Vagina (tissue), 2 donors: ENCODE results near the gene FES. TPM values are rescaled to one million over a fixed set of nuclear protein-coding genes. Genes with fewer than 3 reads are reported as not detected.

Source experiments
- DNase-seq, 2 donors: peaks; one replicate each; pipeline ENCODE4 v3.0.0-alpha.2; 2017; ENCODE audit errors: extremely low spot score in 2 of 2
- H3K27ac ChIP-seq: fragments of 200-600 bp; sonication (generic); one replicate; pipeline ENCODE4 v1.5.1; 2019
- H3K27me3 ChIP-seq: fragments of 200-600 bp; sonication (generic); one replicate; pipeline ENCODE4 v1.5.1; 2019
- H3K36me3 ChIP-seq, 2 donors: fragments of 200-600 bp; sonication (generic); one replicate each; pipeline ENCODE4 v1.5.1; 2017 to 2019
- H3K4me1 ChIP-seq: fragments of 200-600 bp; sonication (generic); one replicate; pipeline ENCODE4 v1.5.1; 2019
- H3K4me3 ChIP-seq, 2 donors: fragments of 200-600 bp; sonication (generic); 1 replicate in 1 of 2; 2 replicates in 1 of 2; pipeline ENCODE4 v1.5.1; 2016 to 2019
- H3K9me3 ChIP-seq: fragments of 200-600 bp; sonication (generic); one replicate; pipeline ENCODE4 v1.5.1; 2019
- POLR2A ChIP-seq, 2 donors: fragments of 450-650 bp; IDR thresholded peaks; one replicate each; pipeline ENCODE4 v1.6.1; 2017; ENCODE audit warnings: antibody characterized with exemption in 2 of 2, mild to moderate bottlenecking in 2 of 2, moderate library complexity in 2 of 2
- POLR2AphosphoS5 ChIP-seq, 2 donors: sonication (generic); formaldehyde crosslinking; IDR thresholded peaks; one replicate each; pipeline ENCODE4 v1.9.0; 2017; ENCODE audit warnings: antibody characterized with exemption in 2 of 2, mild to moderate bottlenecking in 2 of 2, low read depth in 1 of 2; ENCODE audit not compliant: insufficient read depth in 1 of 2
- intact Hi-C: fragments of 100-400 bp; cut with DNase I; formaldehyde crosslinking; loops from one replicate; pipeline ENCODE4 v1.15.1; 2023
- total RNA-seq: library from RNA; depleted of rRNA; stranded (reverse); fragments of >200 nt; gene quantifications from one replicate; pipeline ENCODE4 v1.2.3, GENCODE V29; 2016
- TF ChIP-seq, protein P1 (sequence below), 3 experiments: fragments of 450-650 bp in 2 of 3; fragments of 200-600 bp in 1 of 3; sonication (generic) in 1 of 3; IDR thresholded peaks; one replicate each; pipeline ENCODE4 v1.5.1; 2017 to 2019; ENCODE audit warnings: antibody characterized with exemption in 3 of 3, mild to moderate bottlenecking in 2 of 3, moderate library complexity in 2 of 3

Gene FES
- total RNA-seq, 1 donor from 2014 or later: 47.4 TPM

GRCh38 chr15:90901175-90902039 is 17.1 kb downstream of the FES start:
- no peaks in the 10 kb centered on the region for H3K9me3 ChIP-seq
- H3K27me3 ChIP-seq: no peaks in the 10 kb centered on the region
- peaks cover 0 to 16% of the 10 kb centered on the region in 2 donors for H3K36me3 ChIP-seq
- intact Hi-C loops: no loop called here
- H3K27ac ChIP-seq: peak overlapping the region; percentile 85
- DNase-seq: no peak
- H3K4me3 ChIP-seq: peak overlapping the region; percentile 75 to 97
- TF ChIP-seq POLR2A (IDR thresholded peaks at IDR 0.05) (no peak), POLR2AphosphoS5 (IDR thresholded peaks at IDR 0.05; ENCODE audit: insufficient read depth in 1 of 2, low read depth in 1 of 2) (no peak)
- TF ChIP-seq, protein P1, sequence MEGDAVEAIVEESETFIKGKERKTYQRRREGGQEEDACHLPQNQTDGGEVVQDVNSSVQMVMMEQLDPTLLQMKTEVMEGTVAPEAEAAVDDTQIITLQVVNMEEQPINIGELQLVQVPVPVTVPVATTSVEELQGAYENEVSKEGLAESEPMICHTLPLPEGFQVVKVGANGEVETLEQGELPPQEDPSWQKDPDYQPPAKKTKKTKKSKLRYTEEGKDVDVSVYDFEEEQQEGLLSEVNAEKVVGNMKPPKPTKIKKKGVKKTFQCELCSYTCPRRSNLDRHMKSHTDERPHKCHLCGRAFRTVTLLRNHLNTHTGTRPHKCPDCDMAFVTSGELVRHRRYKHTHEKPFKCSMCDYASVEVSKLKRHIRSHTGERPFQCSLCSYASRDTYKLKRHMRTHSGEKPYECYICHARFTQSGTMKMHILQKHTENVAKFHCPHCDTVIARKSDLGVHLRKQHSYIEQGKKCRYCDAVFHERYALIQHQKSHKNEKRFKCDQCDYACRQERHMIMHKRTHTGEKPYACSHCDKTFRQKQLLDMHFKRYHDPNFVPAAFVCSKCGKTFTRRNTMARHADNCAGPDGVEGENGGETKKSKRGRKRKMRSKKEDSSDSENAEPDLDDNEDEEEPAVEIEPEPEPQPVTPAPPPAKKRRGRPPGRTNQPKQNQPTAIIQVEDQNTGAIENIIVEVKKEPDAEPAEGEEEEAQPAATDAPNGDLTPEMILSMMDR (IDR thresholded peaks at IDR 0.05): no peak
- peaks cover 18% of the 10 kb centered on the region for H3K4me1 ChIP-seq

DNA sequence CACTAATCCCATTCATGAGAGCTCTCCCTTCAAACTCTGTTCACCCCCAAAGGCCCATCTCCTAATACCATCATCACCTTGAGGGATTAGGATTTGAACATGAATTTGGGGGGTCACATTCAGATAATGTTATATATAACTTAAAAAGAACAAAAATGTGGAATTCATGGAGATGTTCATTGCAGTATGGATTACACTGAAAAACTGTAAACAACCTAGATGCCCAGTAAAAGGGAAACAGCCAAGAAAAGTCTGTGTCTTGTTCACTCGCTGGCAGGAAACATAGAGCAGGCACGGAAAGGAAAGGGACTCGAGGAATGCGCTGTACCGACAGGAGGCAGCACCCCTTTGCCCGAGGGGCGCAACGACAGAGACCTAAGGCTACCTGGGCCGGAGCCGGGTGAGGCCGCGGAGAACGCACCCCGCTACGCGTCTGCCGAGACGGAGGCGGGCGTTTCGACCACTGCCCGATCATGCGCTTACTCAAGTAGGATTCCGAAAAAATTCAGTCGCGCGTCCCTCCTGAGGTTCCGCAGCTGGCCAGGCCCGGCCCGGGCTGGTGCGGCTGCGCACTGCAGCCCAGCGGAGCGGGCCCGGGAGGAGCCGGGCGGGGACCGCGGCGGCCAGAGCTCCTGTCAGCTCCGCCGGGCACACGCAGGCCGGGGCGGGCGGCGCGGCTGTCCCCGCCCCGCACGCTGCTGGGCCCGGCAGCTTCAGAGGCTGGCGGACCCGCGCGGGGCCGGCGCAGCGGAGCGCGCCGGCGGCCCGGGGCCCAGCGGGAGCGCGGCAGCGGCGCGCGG is 17.9 kb downstream of the FES start:
- peak overlapping the region; percentile 85 for H3K27ac ChIP-seq
- intact Hi-C loops: no loop called here
- no peaks in the 10 kb centered on the region for H3K27me3 ChIP-seq
- no peaks in the 10 kb centered on the region for H3K9me3 ChIP-seq
- peaks cover 18% of the 10 kb centered on the region for H3K4me1 ChIP-seq
- peak overlapping the region; percentile 75 to 97 for H3K4me3 ChIP-seq
- TF ChIP-seq, protein P1 (IDR thresholded peaks at IDR 0.05): peak; percentile 47 to 88 (median 63)
- TF ChIP-seq POLR2AphosphoS5 (IDR thresholded peaks at IDR 0.05; ENCODE audit: insufficient read depth in 1 of 2, low read depth in 1 of 2): peak; percentile 15 to 76
- peak in 1 of 2 donors; percentile 7 for TF ChIP-seq POLR2A (IDR thresholded peaks at IDR 0.05)
- DNase-seq: no peak
- H3K36me3 ChIP-seq: peaks cover 0 to 24% of the 10 kb centered on the region in 2 donors

- Histone ChIP-seq H3K4me3 (peak within 1 kb of the TSS; percentile 75 to 97), H3K4me1 (peaks cover 18% of the 10 kb centered on the region), H3K27ac (peak within 1 kb of the TSS; percentile 85), H3K27me3 (no peaks in the 10 kb centered on the region), H3K36me3 (peaks cover 0 to 33% of the 10 kb centered on the region in 2 donors), H3K9me3 (no peaks in the 10 kb centered on the region)
- no peak for DNase-seq
- intact Hi-C loops: no loop called here
- TF ChIP-seq, protein P1 (IDR thresholded peaks at IDR 0.05): no peak
- peak in 1 of 2 donors; percentile 42 for TF ChIP-seq POLR2AphosphoS5 (IDR thresholded peaks at IDR 0.05; ENCODE audit: insufficient read depth in 1 of 2, low read depth in 1 of 2)
- no peak for TF ChIP-seq POLR2A (IDR thresholded peaks at IDR 0.05)
These were observed 18.8 kb downstream of the FES start, which contains the start of gene MAN2A2 for GRCh38 chr15:90902840-90903732. TSS of gene MAN2A2 (plus strand) at chr15:90903302. CDS start at chr15:90904208, 906 bp downstream.

GRCh38 chr15:90903733-90904536 is 19.6 kb downstream of the FES start:
- no peak for TF ChIP-seq POLR2A (IDR thresholded peaks at IDR 0.05)
- TF ChIP-seq POLR2AphosphoS5 (IDR thresholded peaks at IDR 0.05; ENCODE audit: insufficient read depth in 1 of 2, low read depth in 1 of 2): no peak
- TF ChIP-seq, protein P1 (IDR thresholded peaks at IDR 0.05): no peak

More at GRCh38 chr15:90903733-90904536, 19.6 kb downstream of the FES start:
- H3K27ac ChIP-seq: peak overlapping the region; percentile 80
- peak overlapping the region; percentile 75 to 97 for H3K4me3 ChIP-seq
- intact Hi-C loops: no loop called here
- H3K9me3 ChIP-seq: no peaks in the 10 kb centered on the region
- peaks cover 18% of the 10 kb centered on the region for H3K4me1 ChIP-seq
- DNase-seq: no peak
- H3K27me3 ChIP-seq: no peaks in the 10 kb centered on the region
- H3K36me3 ChIP-seq: peaks cover 0 to 38% of the 10 kb centered on the region in 2 donors
